CD14-positive monocyte (primary cell): Measurements from ENCODE around the gene TCHP. TPM values are rescaled to one million over a fixed set of nuclear protein-coding genes. Genes with fewer than 3 reads are reported as not detected.

Experiments
- DNase-seq, 3 donors: peaks; one replicate each; pipeline ENCODE4 v3.0.0-alpha.2; 2011 to 2022
- H2AFZ ChIP-seq: 2 replicates; pipeline ENCODE4 v1.6.0; 2012; ENCODE audit warnings: mild to moderate bottlenecking, low read depth, low read length, inconsistent platforms; ENCODE audit not compliant: insufficient read depth, poor library complexity, severe bottlenecking
- H3K27ac ChIP-seq, 2 donors: 1 replicate in 1 of 2; 2 replicates in 1 of 2; pipeline ENCODE4 v1.5.1; 2012 to 2013; ENCODE audit warnings: low read length in 2 of 2, control low read depth in 1 of 2, inconsistent platforms in 1 of 2, low read depth in 1 of 2, mild to moderate bottlenecking in 1 of 2
- H3K27me3 ChIP-seq, 2 donors: one replicate each; pipeline versions ENCODE4 v1.6.0 to v1.6.1; 2011 to 2013; ENCODE audit warnings: low read length in 2 of 2; ENCODE audit not compliant: control insufficient read depth in 2 of 2, insufficient read depth in 2 of 2
- H3K36me3 ChIP-seq, 2 donors: replicated peaks in 1 of 2; 1 replicate in 1 of 2; 2 replicates in 1 of 2; pipeline versions ENCODE4 v1.5.1 to v1.6.1; 2012 to 2013; ENCODE audit warnings: low read length in 2 of 2, control low read depth in 1 of 2, inconsistent platforms in 1 of 2, mild to moderate bottlenecking in 1 of 2; ENCODE audit not compliant: insufficient read depth in 2 of 2, control insufficient read depth in 1 of 2
- H3K4me1 ChIP-seq, 2 donors: 1 replicate in 1 of 2; 2 replicates in 1 of 2; pipeline versions ENCODE4 v1.5.1 to v1.6.1; 2012 to 2013; ENCODE audit warnings: low read length in 2 of 2, control low read depth in 1 of 2, inconsistent platforms in 1 of 2, mild to moderate bottlenecking in 1 of 2, moderate library complexity in 1 of 2; ENCODE audit not compliant: insufficient read depth in 2 of 2, control insufficient read depth in 1 of 2
- H3K4me2 ChIP-seq: replicated peaks from 2 replicates; pipeline ENCODE3; 2012; ENCODE audit warnings: low read length, moderate library complexity, mild to moderate bottlenecking; ENCODE audit not compliant: poor library complexity, severe bottlenecking; ENCODE audit errors: extremely low read depth
- H3K4me3 ChIP-seq, 3 experiments: fragments of 200-600 bp in 1 of 3; sonication (generic) in 1 of 3; replicated peaks in 1 of 3; 1 replicate in 2 of 3; 2 replicates in 1 of 3; pipeline ENCODE4 v1.5.1; 2011 to 2013; ENCODE audit warnings: low read length in 3 of 3, mild to moderate bottlenecking in 3 of 3, control low read depth in 2 of 3, low read depth in 2 of 3, inconsistent platforms in 1 of 3, moderate library complexity in 1 of 3
- H3K79me2 ChIP-seq: 2 replicates; pipeline ENCODE4 v1.6.0; 2012; ENCODE audit warnings: mild to moderate bottlenecking, control low read depth, inconsistent platforms, low read length, moderate library complexity; ENCODE audit not compliant: insufficient read depth
- H3K9ac ChIP-seq: 2 replicates; pipeline ENCODE4 v1.6.0; 2017; ENCODE audit warnings: low read length, mild to moderate bottlenecking; ENCODE audit not compliant: insufficient read depth, poor library complexity, severe bottlenecking
- H3K9me3 ChIP-seq, 2 donors: replicated peaks in 1 of 2; 1 replicate in 1 of 2; 2 replicates in 1 of 2; pipeline versions ENCODE4 v1.5.1 to v1.6.1; 2012 to 2013; ENCODE audit warnings: low read length in 2 of 2, control low read depth in 1 of 2; ENCODE audit not compliant: control insufficient read depth in 1 of 2, insufficient read depth in 1 of 2
- H4K20me1 ChIP-seq: 2 replicates; pipeline ENCODE4 v1.6.0; 2012; ENCODE audit warnings: mild to moderate bottlenecking, low read length, control low read depth, moderate library complexity; ENCODE audit not compliant: insufficient read depth
- H3K27ac Mint-ChIP-seq, 7 donors: one replicate each; pipeline ENCODE4 v1.8.0; 2020; ENCODE audit warnings: mild to moderate bottlenecking in 7 of 7, mixed read lengths in 7 of 7, moderate library complexity in 6 of 7, inconsistent platforms in 2 of 7
- H3K27me3 Mint-ChIP-seq, 3 donors: one replicate each; pipeline ENCODE4 v1.8.0; 2021 to 2022; ENCODE audit warnings: low read depth in 3 of 3, mild to moderate bottlenecking in 3 of 3, mixed read lengths in 3 of 3, moderate library complexity in 3 of 3, inconsistent platforms in 1 of 3
- H3K36me3 Mint-ChIP-seq, 2 donors: one replicate each; pipeline ENCODE4 v1.8.0; 2020; ENCODE audit warnings: mixed read lengths in 2 of 2, inconsistent platforms in 1 of 2, mild to moderate bottlenecking in 1 of 2
- H3K4me1 Mint-ChIP-seq: one replicate; pipeline ENCODE4 v1.8.0; 2020; ENCODE audit warnings: mild to moderate bottlenecking, mixed read lengths
- H3K4me3 Mint-ChIP-seq, 2 donors: one replicate each; pipeline ENCODE4 v1.8.0; 2020; ENCODE audit warnings: mild to moderate bottlenecking in 2 of 2, mixed read lengths in 2 of 2, moderate library complexity in 1 of 2
- H3K9me3 Mint-ChIP-seq, 7 donors: one replicate each; pipeline ENCODE4 v1.8.0; 2020 to 2022; ENCODE audit warnings: mixed read lengths in 7 of 7, mild to moderate bottlenecking in 6 of 7, moderate library complexity in 6 of 7, inconsistent platforms in 2 of 7
- WGBS: methylation state at CpG from one replicate; pipeline ENCODE4 v1.1.5; 2013; ENCODE audit warnings: missing lambda C conversion rate; ENCODE audit not compliant: insufficient coverage; 5-methylcytosine and 5-hydroxymethylcytosine counted together
- intact Hi-C, 2 donors: fragments of 100-400 bp; cut with micrococcal nuclease; formaldehyde crosslinking; loops; one replicate each; pipeline versions ENCODE4 v1.15.0 to v1.15.1; 2023
- polyA plus RNA-seq, 3 donors: library from polyadenylated mRNA; depleted of rRNA in 1 of 3; unstranded in 2 of 3; stranded (reverse) in 1 of 3; fragments of 300-500 nt in 2 of 3; fragments of >200 nt in 1 of 3; fragmentation: Illumina TruSeq in 2 of 3; gene quantifications; 1 replicate in 2 of 3; 2 replicates in 1 of 3; pipeline ENCODE4 v1.2.3, GENCODE V29; 2012 to 2021
- TF ChIP-seq, protein P1 (sequence below): fragments of 200-600 bp; IDR thresholded peaks from one replicate; pipeline ENCODE4 v1.8.0; 2022; ENCODE audit warnings: antibody characterized with exemption, mild to moderate bottlenecking

TCHP gene
- polyA plus RNA-seq, 3 donors, result 2.6 to 24.5 (median 7.3) TPM

- TF ChIP-seq, protein P1, sequence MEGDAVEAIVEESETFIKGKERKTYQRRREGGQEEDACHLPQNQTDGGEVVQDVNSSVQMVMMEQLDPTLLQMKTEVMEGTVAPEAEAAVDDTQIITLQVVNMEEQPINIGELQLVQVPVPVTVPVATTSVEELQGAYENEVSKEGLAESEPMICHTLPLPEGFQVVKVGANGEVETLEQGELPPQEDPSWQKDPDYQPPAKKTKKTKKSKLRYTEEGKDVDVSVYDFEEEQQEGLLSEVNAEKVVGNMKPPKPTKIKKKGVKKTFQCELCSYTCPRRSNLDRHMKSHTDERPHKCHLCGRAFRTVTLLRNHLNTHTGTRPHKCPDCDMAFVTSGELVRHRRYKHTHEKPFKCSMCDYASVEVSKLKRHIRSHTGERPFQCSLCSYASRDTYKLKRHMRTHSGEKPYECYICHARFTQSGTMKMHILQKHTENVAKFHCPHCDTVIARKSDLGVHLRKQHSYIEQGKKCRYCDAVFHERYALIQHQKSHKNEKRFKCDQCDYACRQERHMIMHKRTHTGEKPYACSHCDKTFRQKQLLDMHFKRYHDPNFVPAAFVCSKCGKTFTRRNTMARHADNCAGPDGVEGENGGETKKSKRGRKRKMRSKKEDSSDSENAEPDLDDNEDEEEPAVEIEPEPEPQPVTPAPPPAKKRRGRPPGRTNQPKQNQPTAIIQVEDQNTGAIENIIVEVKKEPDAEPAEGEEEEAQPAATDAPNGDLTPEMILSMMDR, result no peak
- H3K4me2 ChIP-seq, result no peak overlapping the region
Observed at GRCh38 chr12:109881752-109882151, 18.3 kb upstream of the TCHP start.

GRCh38 chr12:109883461-109883860 is 16.6 kb upstream of the TCHP start:
- H3K9ac ChIP-seq, result no peak overlapping the region
- H3K36me3 ChIP-seq, result no peaks in the 10 kb centered on the region
- H3K4me3 ChIP-seq, result no peak overlapping the region
- DNase-seq, result no peak
- H3K27me3 ChIP-seq, result no peaks in the 10 kb centered on the region
- peaks cover 4% of the 10 kb centered on the region for H4K20me1 ChIP-seq
- Mint-ChIP-seq H3K9me3 (peaks cover 0 to 3% (median 0%) of the 10 kb centered on the region in 7 donors), H3K27ac (peak overlapping the region in 4 of 7 donors; percentile 1 to 64 (median 10)), H3K27me3 (peaks cover 0 to 4% (median 2%) of the 10 kb centered on the region in 3 donors), H3K36me3 (peaks cover 2 to 3% of the 10 kb centered on the region in 2 donors), H3K4me3 (no peak overlapping the region), H3K4me1 (peaks cover 70% of the 10 kb centered on the region)
- H2AFZ ChIP-seq, result no peak overlapping the region
- H3K27ac ChIP-seq, result no peak overlapping the region
- TF ChIP-seq, protein P1, result no peak
- intact Hi-C loops, result loop anchor here (5.0 to 10.0 kb wide), 2 partner anchors 36 to 79 kb away; no protein-coding TSS in a partner anchor
- H3K9me3 ChIP-seq, result no peaks in the 10 kb centered on the region
- H3K79me2 ChIP-seq, result peaks cover 17% of the 10 kb centered on the region
- no peak overlapping the region for H3K4me2 ChIP-seq
- 64% methylated on average over 4 of the region's 4 CpGs for WGBS
- peaks cover 55 to 69% of the 10 kb centered on the region in 2 donors for H3K4me1 ChIP-seq

More at GRCh38 chr12:109881752-109882151, 18.3 kb upstream of the TCHP start:
- Histone ChIP-seq H3K9ac (no peak overlapping the region), H2AFZ (no peak overlapping the region), H3K4me3 (no peak overlapping the region), H3K36me3 (no peaks in the 10 kb centered on the region), H3K27ac (no peak overlapping the region), H3K79me2 (peaks cover 34% of the 10 kb centered on the region), H4K20me1 (peaks cover 21% of the 10 kb centered on the region), H3K4me1 (peaks cover 47 to 67% of the 10 kb centered on the region in 2 donors), H3K27me3 (no peaks in the 10 kb centered on the region), H3K9me3 (no peaks in the 10 kb centered on the region)
- H3K4me3 Mint-ChIP-seq, result no peak overlapping the region
- H3K4me1 Mint-ChIP-seq, result peaks cover 70% of the 10 kb centered on the region
- intact Hi-C loops, result loop anchor here (2.0 to 10.0 kb wide), 3 partner anchors 34 to 77 kb away; no protein-coding TSS in a partner anchor
- no peaks in the 10 kb centered on the region for H3K9me3 Mint-ChIP-seq
- peaks cover 0 to 4% (median 2%) of the 10 kb centered on the region in 3 donors for H3K27me3 Mint-ChIP-seq
- H3K36me3 Mint-ChIP-seq, result peaks cover 11 to 18% of the 10 kb centered on the region in 2 donors
- no peak overlapping the region for H3K27ac Mint-ChIP-seq
- 100% methylated on average over 2 of the region's 2 CpGs for WGBS
- DNase-seq, result no peak
